ENCODE measurements around the gene CNBD2.

DNA sequence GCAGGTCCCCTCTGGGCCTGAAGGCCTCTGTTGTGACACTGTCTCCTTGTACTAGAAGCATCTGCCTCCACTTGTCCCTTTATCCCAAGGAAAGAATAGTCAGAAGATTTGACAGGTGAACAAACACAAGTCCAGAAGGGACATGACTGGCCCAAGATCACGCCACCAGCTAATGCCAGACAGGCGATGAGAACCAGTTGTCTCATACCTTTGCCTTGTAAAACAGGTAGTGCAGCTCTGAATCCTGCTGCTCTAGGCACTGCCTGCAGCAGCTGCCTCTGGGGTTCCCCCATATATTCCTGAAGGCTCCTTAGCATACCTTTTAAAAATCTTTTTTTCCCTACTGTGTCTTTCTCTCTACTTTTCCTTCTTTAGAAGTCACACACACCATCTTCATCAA is 39.1 kb upstream of the CNBD2 start:
- TF ChIP-seq, protein P1, sequence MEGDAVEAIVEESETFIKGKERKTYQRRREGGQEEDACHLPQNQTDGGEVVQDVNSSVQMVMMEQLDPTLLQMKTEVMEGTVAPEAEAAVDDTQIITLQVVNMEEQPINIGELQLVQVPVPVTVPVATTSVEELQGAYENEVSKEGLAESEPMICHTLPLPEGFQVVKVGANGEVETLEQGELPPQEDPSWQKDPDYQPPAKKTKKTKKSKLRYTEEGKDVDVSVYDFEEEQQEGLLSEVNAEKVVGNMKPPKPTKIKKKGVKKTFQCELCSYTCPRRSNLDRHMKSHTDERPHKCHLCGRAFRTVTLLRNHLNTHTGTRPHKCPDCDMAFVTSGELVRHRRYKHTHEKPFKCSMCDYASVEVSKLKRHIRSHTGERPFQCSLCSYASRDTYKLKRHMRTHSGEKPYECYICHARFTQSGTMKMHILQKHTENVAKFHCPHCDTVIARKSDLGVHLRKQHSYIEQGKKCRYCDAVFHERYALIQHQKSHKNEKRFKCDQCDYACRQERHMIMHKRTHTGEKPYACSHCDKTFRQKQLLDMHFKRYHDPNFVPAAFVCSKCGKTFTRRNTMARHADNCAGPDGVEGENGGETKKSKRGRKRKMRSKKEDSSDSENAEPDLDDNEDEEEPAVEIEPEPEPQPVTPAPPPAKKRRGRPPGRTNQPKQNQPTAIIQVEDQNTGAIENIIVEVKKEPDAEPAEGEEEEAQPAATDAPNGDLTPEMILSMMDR (IDR thresholded peaks at IDR 0.05): no peak
- no peak for TF ChIP-seq EP300 (IDR thresholded peaks at IDR 0.05)
